Upper lobe of right lung (tissue), 1 donor: ENCODE measurements around the gene TMEM132E. TPM values are rescaled to one million over a fixed set of nuclear protein-coding genes. Genes with fewer than 3 reads are reported as not detected.

Experiments used
- ATAC-seq: fragments of 200-7000 bp; cut with Tn5 transposase; one replicate; pipeline ENCODE4 v1.9.1; 2020; ENCODE audit warnings: mild to moderate bottlenecking, moderate library complexity
- DNase-seq: peaks from one replicate; pipeline ENCODE4 v3.0.0-alpha.2; 2020
- H3K27ac ChIP-seq: fragments of 200-600 bp; one replicate; pipeline ENCODE4 v1.8.0; 2022
- H3K27me3 ChIP-seq: fragments of 200-600 bp; one replicate; pipeline ENCODE4 v1.8.0; 2022; ENCODE audit warnings: mild to moderate bottlenecking
- H3K36me3 ChIP-seq: fragments of 200-600 bp; one replicate; pipeline ENCODE4 v1.8.0; 2022
- H3K4me1 ChIP-seq: fragments of 200-600 bp; one replicate; pipeline ENCODE4 v1.8.0; 2022
- H3K4me3 ChIP-seq: fragments of 200-600 bp; one replicate; pipeline ENCODE4 v1.8.0; 2022; ENCODE audit warnings: mild to moderate bottlenecking
- H3K9me3 ChIP-seq: fragments of 200-600 bp; one replicate; pipeline ENCODE4 v1.8.0; 2022
- CTCF ChIP-seq: fragments of 200-600 bp; IDR thresholded peaks from one replicate; pipeline ENCODE4 v1.8.0; 2022; ENCODE audit warnings: antibody characterized with exemption
- intact Hi-C: fragments of 100-400 bp; cut with DNase I; formaldehyde crosslinking; loops from one replicate; pipeline ENCODE4 v1.11.0; 2022
- total RNA-seq: library from RNA; stranded (reverse); fragmentation: NEBNext Ultra II Directional; extraction: Animal tissue kit (Norgen Biotek cat#: 25700); gene quantifications from one replicate; pipeline ENCODE4 v1.2.1, GENCODE V29; 2021
- donor health status: DM: no; HTN: yes; CAD: no; lungs with severe emphysema.

Gene TMEM132E
- total RNA-seq, 1 donor from 2014 or later: 0.23 TPM

DNA sequence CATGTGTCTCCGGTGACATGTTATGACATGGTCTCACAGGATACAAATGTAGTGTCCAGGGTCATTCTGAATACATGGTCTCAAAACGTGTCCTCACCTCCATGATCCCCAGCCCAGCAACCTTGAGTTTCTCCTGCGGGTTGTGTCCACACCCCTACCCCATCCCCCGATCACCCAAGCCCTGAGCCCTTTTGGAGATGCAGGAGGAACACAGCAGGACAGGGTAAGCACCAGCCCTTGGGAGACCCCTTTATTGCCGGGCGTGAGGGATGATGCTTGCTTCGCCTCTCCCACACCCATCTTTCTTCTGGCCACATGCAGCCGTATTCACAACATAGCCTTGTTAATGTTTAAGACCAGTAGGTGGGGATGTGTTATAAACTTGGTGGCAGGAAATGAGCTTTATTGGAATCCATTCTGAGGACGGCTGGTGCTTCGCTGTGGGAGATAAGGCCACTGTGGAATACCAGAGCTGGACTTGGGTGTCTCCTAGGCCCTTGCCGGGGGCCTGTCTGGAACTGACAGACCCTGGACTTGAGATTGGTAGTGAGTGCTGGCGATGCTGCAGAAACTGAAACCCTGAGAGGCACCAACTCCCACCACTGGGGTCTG is 5.5 kb downstream of the TMEM132E start:
- TF ChIP-seq CTCF: no peak
- Histone ChIP-seq H3K4me3 (no peak overlapping the region), H3K27ac (no peak overlapping the region), H3K27me3 (peaks cover 64% of the 10 kb centered on the region), H3K4me1 (peaks cover 20% of the 10 kb centered on the region), H3K9me3 (no peaks in the 10 kb centered on the region), H3K36me3 (no peaks in the 10 kb centered on the region)
- no peak for DNase-seq
- ATAC-seq: no peak
- intact Hi-C loops: no loop called here

DNA sequence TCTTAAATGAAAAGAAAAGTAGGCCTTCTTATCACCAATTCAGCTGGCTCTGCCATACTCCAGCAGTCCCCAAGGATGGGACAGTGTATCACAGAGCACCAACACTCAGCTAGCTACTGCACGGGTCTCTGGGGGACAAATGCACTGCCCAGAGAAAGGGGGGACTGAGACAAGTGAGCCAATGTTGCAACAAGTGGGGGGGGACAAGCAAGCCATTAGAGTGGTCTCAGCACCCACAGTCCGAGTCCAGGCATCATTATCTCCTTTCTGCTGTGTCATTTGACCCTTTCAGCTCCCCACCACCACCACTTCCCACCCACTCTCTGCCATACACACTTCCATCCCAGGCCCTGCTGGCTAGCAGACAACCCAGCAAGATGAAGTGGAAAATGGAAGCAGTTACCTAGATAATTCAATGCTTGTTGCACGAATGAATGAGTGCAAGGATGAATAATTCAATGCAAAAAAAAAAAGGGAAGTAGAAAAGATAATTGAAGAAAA is 7.0 kb downstream of the TMEM132E start:
- no peak for TF ChIP-seq CTCF
- Histone ChIP-seq H3K4me3 (no peak overlapping the region), H3K27me3 (peaks cover 51% of the 10 kb centered on the region), H3K27ac (no peak overlapping the region), H3K9me3 (no peaks in the 10 kb centered on the region), H3K36me3 (no peaks in the 10 kb centered on the region), H3K4me1 (peaks cover 5% of the 10 kb centered on the region)
- DNase-seq (no peak), ATAC-seq (no peak)
- intact Hi-C loops: no loop called here

GRCh38 chr17:34588266-34588665 is 8.9 kb downstream of the TMEM132E start:
- H3K27ac ChIP-seq: no peak overlapping the region
- H3K27me3 ChIP-seq: peaks cover 36% of the 10 kb centered on the region
- no peaks in the 10 kb centered on the region for H3K36me3 ChIP-seq
- TF ChIP-seq CTCF: no peak
- intact Hi-C loops: no loop called here
- no peaks in the 10 kb centered on the region for H3K9me3 ChIP-seq
- ATAC-seq: no peak
- no peaks in the 10 kb centered on the region for H3K4me1 ChIP-seq
- no peak overlapping the region for H3K4me3 ChIP-seq
- DNase-seq: no peak

GRCh38 chr17:34589120-34589965 is 10.0 kb downstream of the TMEM132E start:
- Histone ChIP-seq H3K27me3 (peaks cover 31% of the 10 kb centered on the region), H3K27ac (no peak overlapping the region), H3K9me3 (no peaks in the 10 kb centered on the region), H3K36me3 (no peaks in the 10 kb centered on the region), H3K4me1 (no peaks in the 10 kb centered on the region), H3K4me3 (no peak overlapping the region)
- ATAC-seq: no peak
- intact Hi-C loops: no loop called here
- no peak for DNase-seq
- TF ChIP-seq CTCF: no peak

GRCh38 chr17:34592002-34592401 is 12.6 kb downstream of the TMEM132E start:
- no peaks in the 10 kb centered on the region for H3K4me1 ChIP-seq
- H3K36me3 ChIP-seq: no peaks in the 10 kb centered on the region
- ATAC-seq: no peak
- no peak overlapping the region for H3K27ac ChIP-seq
- DNase-seq: no peak
- intact Hi-C loops: no loop called here
- TF ChIP-seq CTCF: no peak
- peaks cover 14% of the 10 kb centered on the region for H3K27me3 ChIP-seq
- no peak overlapping the region for H3K4me3 ChIP-seq
- H3K9me3 ChIP-seq: no peaks in the 10 kb centered on the region
